Cardiac muscle cell (in vitro differentiated cells and primary cell): Measurements from ENCODE around the gene GAS7. TPM values are rescaled to one million over a fixed set of nuclear protein-coding genes. Genes with fewer than 3 reads are reported as not detected.

Experiments used
- DNase-seq, 2 donors: peaks; one replicate each; pipeline versions ENCODE4 v3.0.0 to v3.0.0-alpha.2; 2010 to 2017; ENCODE audit warnings: low read depth in 1 of 2, low spot score in 1 of 2
- H3K27ac ChIP-seq: fragments of 200-600 bp; sonication (generic); 2 replicates; pipeline ENCODE4 v1.5.1; 2016
- H3K27me3 ChIP-seq: fragments of 200-600 bp; sonication (generic); 2 replicates; pipeline ENCODE4 v1.6.0; 2016; ENCODE audit warnings: control low read depth
- H3K36me3 ChIP-seq: fragments of 200-600 bp; sonication (generic); 2 replicates; pipeline ENCODE4 v1.5.1; 2016; ENCODE audit warnings: control low read depth
- H3K4me1 ChIP-seq: fragments of 200-600 bp; sonication (generic); 2 replicates; pipeline ENCODE4 v1.8.1; 2017; ENCODE audit warnings: low read depth, mild to moderate bottlenecking, mixed run types
- H3K4me3 ChIP-seq: fragments of 200-600 bp; sonication (generic); 2 replicates; pipeline ENCODE4 v1.5.1; 2016; ENCODE audit warnings: mild to moderate bottlenecking
- H3K9me3 ChIP-seq: fragments of 200-600 bp; sonication (generic); 2 replicates; pipeline ENCODE4 v1.5.1; 2017; ENCODE audit warnings: low read depth, mild to moderate bottlenecking, control low read depth
- CTCF ChIP-seq: IDR thresholded peaks from 2 replicates; pipeline ENCODE4 v1.5.1; 2012; ENCODE audit warnings: low read depth, mild to moderate bottlenecking, low read length
- polyA plus RNA-seq: library from polyadenylated mRNA; unstranded; fragments of >200 nt; fragmentation: Nextera tagmentation; extraction: Ambion mirVana; gene quantifications from 2 replicates; pipeline ENCODE4 v1.2.1, GENCODE V29; 2016
- total RNA-seq: library from RNA; depleted of rRNA; stranded (reverse); fragments of >200 nt; gene quantifications from 2 replicates; pipeline ENCODE4 v1.2.3, GENCODE V29; 2016

GAS7 gene
- total and polyA plus RNA-seq, 2 experiments from 2014 or later = 6.1 to 13.5 TPM

- DNase-seq = no peak
- Histone ChIP-seq H3K27ac (no peak overlapping the region), H3K9me3 (no peaks in the 10 kb centered on the region), H3K27me3 (no peaks in the 10 kb centered on the region), H3K36me3 (no peaks in the 10 kb centered on the region), H3K4me1 (no peaks in the 10 kb centered on the region), H3K4me3 (no peak overlapping the region)
- TF ChIP-seq CTCF = no peak
Measured at GRCh38 chr17:9907131-9907530, 291.3 kb downstream of the GAS7 start.

GRCh38 chr17:9906616-9907015 lies 291.8 kb downstream of the GAS7 start:
- H3K27me3 ChIP-seq = no peaks in the 10 kb centered on the region
- no peak overlapping the region for H3K27ac ChIP-seq
- H3K9me3 ChIP-seq = no peaks in the 10 kb centered on the region
- no peaks in the 10 kb centered on the region for H3K4me1 ChIP-seq
- no peaks in the 10 kb centered on the region for H3K36me3 ChIP-seq
- no peak overlapping the region for H3K4me3 ChIP-seq
- no peak for TF ChIP-seq CTCF
- no peak for DNase-seq

GRCh38 chr17:9905902-9906301 lies 292.5 kb downstream of the GAS7 start:
- peak; percentile 35 to 46 for DNase-seq
- Histone ChIP-seq H3K9me3 (no peaks in the 10 kb centered on the region), H3K36me3 (no peaks in the 10 kb centered on the region), H3K27me3 (no peaks in the 10 kb centered on the region), H3K4me3 (no peak overlapping the region), H3K27ac (no peak overlapping the region), H3K4me1 (no peaks in the 10 kb centered on the region)
- peak; percentile 71 for TF ChIP-seq CTCF

GRCh38 chr17:9905078-9905415 lies 293.4 kb downstream of the GAS7 start, which contains the start of gene RCVRN:
RCVRN (minus strand) TSS chr17:9905271; CDS start chr17:9905180, 91 bp downstream.
- TF ChIP-seq CTCF = no peak
- Histone ChIP-seq H3K4me3 (no peak within 1 kb of the TSS), H3K4me1 (no peaks in the 10 kb centered on the region), H3K27me3 (no peaks in the 10 kb centered on the region), H3K36me3 (no peaks in the 10 kb centered on the region), H3K9me3 (no peaks in the 10 kb centered on the region), H3K27ac (no peak within 1 kb of the TSS)
- no peak for DNase-seq

- H3K36me3 ChIP-seq = no peaks in the 10 kb centered on the region
- H3K4me1 ChIP-seq = no peaks in the 10 kb centered on the region
- no peak overlapping the region for H3K4me3 ChIP-seq
- no peaks in the 10 kb centered on the region for H3K9me3 ChIP-seq
- DNase-seq = no peak
- TF ChIP-seq CTCF = no peak
- no peaks in the 10 kb centered on the region for H3K27me3 ChIP-seq
- no peak overlapping the region for H3K27ac ChIP-seq
Measured at GRCh38 chr17:9904277-9905077, 293.9 kb downstream of the GAS7 start.
